Measurements from ENCODE around the gene BCO2.

DNA sequence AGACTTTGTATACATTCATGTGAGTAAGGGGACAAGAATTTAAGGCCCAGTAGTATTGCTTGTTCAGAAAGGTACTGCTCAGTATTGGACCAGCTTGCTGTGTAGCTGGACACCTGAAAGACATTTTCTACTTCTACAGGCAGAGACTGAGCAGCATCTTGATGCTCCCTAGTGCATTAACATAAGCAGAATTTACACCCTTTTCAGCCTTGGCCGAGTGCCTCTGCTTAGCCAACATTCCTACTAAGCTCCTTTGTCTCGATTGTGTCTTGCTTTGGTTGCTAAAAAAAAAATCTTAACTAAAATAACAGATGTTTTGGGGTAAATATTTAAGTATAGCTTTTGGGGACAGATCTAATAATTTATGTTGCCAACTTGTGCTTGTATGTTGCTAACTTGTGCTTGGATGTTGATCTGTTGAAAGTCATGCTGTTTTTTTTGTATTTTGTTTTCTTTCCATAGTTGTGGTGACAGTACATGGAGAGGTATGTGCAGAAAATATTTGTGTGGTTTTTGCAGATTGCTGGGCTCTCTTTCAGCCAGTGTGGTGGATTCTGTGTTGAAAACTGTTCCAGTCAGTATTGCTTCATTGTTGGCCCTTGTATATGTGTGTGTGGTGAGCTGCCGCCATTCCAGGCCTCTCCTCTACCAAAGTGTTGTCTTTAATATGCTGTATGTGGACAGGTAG is 54.6 kb downstream of the BCO2 start:
- TF ChIP-seq, protein P1, sequence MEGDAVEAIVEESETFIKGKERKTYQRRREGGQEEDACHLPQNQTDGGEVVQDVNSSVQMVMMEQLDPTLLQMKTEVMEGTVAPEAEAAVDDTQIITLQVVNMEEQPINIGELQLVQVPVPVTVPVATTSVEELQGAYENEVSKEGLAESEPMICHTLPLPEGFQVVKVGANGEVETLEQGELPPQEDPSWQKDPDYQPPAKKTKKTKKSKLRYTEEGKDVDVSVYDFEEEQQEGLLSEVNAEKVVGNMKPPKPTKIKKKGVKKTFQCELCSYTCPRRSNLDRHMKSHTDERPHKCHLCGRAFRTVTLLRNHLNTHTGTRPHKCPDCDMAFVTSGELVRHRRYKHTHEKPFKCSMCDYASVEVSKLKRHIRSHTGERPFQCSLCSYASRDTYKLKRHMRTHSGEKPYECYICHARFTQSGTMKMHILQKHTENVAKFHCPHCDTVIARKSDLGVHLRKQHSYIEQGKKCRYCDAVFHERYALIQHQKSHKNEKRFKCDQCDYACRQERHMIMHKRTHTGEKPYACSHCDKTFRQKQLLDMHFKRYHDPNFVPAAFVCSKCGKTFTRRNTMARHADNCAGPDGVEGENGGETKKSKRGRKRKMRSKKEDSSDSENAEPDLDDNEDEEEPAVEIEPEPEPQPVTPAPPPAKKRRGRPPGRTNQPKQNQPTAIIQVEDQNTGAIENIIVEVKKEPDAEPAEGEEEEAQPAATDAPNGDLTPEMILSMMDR (IDR thresholded peaks at IDR 0.05) = no peak
- no peak for TF ChIP-seq EP300 (IDR thresholded peaks at IDR 0.05)
